Stimulated activated CD4-positive, alpha-beta T cell treated with anti-CD3 and anti-CD28 coated beads, TNF-alpha, amount 100 ng/mL, for 48 hours (primary cell): Measurements from ENCODE around the gene PNRC2.
"Not testable (repeated sequence)": the region's sequence is repeated elsewhere in the genome, so short reads cannot be mapped to it uniquely, and the experiment has no call there.

Experiments
- DNase-seq, 3 donors: peaks; one replicate each; pipeline ENCODE4 v3.0.0-alpha.2; 2020; ENCODE audit warnings: low read depth in 3 of 3

PNRC2 gene

DNA sequence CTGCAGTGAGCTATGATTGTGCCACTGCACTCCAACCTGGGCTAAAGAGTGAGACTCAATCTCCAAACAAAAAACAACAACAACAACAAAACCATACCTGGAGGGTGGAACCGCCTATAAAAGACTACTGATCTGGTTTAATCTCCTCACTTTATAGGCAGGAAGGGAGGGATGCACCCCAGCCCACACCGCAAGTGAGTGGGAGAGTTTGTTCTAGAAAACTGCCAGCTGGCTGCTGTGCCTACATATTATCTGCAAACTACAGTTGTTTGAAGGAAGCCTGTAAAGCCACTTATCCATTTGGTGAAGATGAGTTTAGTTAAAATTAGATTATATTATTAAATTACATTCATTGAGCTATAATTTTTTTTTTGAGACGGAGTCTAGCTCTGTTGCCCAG, 29.6 kb downstream of the PNRC2 start:
- no peak for DNase-seq

DNA sequence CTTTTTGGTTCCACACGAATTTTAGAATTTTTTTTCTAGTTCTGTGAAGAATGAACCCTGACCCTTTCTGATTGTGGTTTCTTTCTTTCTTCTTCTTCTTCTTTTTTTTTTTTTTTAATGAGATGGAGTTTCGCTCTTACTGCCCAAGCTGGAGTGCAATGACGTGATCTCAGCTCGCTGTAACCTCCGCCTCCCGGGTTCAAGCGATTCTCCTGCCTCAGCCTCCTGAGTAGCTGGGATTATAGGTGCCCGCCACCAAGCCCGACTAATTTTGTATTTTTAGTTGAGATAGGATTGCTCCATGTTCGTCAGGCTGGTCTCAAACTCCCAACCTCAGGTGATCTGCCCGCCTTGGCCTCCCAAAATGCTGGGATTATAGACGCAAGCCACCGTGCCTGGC, 32.4 kb downstream of the PNRC2 start:
- DNase-seq: not testable (repeated sequence)

DNA sequence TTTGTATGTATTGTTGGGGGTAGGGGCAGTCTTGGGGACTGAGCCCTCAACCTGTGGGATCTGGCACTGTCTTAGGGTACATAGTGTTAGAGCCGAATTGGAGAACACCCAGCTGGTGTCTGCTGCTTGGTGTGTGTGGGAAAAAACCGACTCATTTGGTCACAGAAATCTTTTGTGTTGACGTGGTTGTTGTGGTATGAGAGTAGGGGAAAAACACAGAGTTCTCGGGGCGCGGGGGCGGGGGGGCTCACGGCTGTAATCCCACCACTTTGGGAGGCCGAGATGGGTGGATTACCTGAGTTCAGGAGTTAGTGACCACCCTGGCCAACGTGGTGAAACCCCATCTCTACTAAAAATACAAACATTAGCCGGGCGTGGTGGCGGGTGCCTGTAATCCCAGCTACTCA, 35.8 kb downstream of the PNRC2 start:
- DNase-seq: no peak

DNA sequence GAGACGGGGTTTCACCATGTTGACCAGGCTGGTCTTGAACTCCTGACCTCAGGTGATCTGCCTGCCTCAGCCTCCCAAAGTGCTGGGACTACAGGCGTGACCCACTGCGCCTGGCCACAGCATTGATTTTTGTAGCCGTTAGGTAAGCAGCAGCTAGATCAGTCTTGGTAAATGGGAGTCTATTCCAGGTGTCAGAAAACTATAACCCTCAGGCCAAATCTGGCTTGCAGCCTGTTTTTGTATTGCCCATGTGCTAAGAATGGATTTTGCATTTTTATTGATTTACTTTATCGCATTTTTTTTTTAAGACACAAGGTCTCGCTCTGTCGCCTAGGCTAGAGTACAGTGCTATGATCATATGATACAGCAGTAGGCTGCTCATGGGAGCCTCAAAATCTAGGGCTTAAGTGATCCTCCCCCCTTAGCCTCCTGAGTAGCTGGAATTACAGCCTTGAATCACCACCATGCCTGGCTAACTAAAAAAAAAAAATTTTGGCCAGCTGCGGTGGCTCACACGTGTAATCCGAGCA, 37.1 kb downstream of the PNRC2 start:
- no peak for DNase-seq

DNA sequence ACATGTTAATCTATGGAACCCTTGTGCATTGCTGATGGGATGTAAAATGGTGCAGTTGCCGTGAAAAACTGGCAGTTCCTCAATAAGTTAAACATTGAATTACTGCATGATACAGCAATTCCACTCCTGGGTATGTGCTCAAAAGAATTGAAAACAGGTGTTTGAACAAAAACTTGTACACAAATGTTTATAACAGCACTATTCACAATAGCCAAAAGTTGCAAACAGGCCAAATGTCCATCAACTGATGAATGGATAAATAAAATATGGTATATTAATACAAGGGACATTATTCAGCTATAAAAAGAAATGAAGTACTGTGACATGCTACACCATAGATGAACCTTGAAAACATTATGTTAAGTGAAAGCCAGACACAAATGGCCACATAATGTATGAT, 38.2 kb downstream of the PNRC2 start:
- DNase-seq: no peak

DNA sequence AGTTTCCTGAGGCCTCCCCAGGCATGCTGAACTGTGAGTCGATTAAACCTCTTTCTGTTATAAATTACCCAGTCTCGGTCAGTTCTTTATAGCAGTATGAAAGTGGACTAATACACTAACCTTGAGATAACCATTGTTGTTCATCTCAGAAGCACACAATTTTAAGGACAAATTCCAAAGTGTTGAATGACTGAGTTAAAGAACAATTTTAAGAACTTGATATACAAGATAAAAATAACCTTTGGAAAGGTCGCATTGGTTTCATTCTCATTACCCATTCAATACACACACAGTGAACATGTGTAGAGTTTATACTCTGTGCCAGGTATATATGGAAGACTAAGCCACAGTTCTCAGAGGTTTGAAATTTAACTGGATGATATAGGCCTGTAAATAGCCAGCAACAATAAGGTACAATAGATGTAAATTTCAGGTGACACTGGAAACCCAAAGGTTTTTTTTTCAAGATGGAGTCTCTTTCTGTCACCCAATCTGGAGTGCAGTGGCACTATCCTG, 39.6 kb downstream of the PNRC2 start:
- DNase-seq: no peak

DNA sequence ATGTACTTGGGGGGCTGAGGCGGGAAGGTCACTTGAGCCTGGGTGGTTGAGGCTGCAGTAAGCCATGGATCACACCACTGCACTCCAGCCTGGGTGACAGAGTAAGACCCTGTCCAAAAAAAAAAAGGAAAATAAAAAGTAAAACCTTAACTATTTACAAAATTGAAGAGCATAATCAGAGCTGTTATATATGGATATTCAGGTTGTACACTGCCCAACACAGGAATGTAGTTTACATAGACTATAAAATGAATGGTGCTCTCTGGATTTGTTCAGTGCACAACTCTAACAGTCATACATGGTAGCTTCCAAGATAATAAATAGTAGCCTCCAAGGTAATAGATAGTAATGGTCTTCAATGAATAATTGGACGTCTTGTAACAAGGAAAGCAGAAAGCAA, 43.1 kb downstream of the PNRC2 start:
- DNase-seq: no peak

DNA sequence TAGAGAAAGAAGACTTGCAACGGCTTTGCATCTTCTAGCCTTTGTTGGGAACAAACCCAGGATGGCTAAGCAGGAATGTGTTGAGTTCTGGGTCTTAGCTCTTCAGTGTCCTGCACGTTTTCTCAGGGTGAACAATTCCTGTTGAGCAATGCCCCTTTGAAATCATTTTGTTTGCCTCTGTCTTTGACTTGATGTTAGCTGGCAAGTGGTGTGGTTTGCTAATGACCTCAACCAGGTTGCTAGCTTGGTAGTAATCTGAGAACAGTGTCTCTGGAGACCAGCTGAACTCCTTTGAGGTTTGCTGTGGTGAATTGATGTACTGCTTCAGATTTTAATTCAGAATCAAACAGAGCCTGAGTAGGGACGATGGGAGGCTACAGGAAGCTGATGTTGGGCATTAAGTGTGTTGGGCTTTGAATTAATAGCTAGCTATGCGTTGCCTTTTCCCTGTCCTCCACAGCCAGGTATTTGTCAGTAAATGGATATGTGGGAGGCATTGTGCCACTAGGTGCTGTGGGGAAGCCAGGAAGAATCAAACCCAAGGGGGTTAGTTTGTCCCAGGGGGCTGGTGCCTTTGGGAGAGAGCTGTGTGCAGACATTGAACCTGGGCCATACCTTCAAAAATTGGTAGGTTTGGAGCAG, 43.8 kb downstream of the PNRC2 start:
- no peak for DNase-seq

DNA sequence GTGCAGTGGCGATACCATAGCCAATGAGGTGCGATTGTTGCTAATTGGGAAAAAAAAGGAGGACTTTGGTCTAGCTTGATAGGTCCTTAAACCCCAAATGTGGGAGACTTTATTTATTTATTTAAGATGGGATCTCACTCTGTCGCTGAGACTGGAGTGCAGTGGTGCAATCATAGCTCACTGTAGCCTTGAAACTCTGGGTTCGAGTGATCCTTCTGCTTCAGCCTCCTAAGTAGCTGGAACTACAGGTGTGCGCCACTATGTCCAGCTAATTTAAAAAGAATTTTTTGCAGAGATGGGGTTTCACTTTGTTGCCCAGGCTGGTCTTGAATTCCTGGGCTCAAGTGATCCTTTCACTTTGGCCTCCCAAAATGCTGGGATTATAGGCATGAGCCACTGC, 44.5 kb downstream of the PNRC2 start:
- DNase-seq: no peak

DNA sequence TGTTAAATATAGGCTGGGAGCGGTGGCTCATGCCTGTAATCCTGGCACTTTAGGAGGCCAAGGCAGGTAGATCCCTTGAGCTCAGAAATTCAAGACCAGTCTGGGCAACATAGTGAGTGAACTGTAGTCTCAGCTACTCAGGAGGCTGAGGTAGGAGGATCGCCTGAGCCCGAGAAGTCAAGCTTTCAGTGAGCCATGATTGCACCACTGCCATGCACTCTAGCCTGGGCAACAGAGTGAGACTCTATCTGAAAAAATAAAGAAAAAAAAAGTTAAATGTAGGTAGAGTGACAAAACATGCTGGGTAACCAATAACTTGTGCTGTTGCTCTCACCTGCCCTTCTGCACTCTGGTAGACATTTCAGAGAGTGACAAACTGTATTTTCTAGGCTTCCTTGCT, 45.5 kb downstream of the PNRC2 start:
- DNase-seq: no peak

DNA sequence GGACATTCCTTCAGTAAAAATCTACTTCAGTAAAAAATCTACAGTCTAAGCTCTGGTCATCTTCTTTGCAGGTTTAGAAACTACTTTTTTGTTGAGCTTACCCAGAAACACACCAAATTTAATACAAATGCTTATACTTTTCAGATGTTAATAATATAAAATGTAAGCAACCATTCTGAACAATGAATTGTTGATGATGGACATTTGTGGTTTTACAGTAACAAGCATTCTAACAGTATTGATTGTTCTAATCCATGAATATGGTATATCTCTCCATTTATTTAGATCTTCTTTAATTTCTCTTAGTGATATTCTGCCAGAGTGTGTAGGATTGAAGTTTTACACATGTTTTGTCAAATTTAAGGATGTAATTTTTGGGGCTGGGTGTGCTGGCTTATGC, 47.5 kb downstream of the PNRC2 start:
- DNase-seq: no peak

DNA sequence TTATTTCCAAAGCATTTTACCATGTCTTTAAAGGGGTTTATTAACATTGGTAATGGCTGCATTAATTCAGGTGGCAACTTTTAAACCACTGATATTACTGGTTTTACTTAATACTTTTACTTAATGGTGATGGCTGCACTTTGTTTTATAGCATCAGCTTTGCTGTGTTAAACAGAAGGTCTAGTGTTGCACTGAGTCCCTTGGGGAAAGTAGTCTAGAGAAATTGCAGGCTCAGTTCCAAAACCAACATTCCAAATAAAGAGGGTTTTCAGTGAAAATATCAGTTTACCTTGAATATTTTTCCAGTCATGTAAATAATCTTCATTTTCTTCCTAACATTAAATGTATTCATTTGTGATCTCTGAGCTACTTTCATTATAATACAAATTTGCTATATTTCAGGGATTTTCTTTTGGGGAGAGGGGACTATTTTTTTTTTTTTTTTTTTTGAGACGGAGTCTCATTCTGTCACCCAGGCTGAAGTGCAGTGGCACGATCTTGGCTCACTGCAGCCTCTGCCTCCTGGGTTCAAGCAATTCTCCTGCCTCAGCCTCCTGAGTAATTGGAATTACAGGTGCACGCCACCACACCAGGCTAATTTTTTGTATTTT, 49.1 kb downstream of the PNRC2 start:
- not testable (repeated sequence) for DNase-seq

DNA sequence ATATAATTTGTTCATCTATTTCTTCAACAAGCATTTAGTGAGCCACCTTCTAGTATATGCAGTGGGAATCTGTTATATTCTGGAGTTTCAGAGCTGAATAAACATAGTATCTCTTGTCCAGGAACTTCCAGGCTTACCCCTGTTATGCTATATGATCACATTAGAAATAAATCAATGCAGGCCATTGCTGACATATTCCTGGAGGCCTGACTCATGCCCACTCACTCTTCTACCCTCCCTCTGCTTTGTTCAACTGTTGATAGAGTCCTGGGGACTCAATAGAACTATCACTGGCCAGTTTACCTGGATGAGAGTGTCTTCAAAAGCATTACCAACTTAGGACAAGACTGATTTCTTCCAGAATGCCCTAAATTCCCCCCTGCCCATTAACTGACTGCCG, 49.8 kb downstream of the PNRC2 start:
- DNase-seq: no peak

DNA sequence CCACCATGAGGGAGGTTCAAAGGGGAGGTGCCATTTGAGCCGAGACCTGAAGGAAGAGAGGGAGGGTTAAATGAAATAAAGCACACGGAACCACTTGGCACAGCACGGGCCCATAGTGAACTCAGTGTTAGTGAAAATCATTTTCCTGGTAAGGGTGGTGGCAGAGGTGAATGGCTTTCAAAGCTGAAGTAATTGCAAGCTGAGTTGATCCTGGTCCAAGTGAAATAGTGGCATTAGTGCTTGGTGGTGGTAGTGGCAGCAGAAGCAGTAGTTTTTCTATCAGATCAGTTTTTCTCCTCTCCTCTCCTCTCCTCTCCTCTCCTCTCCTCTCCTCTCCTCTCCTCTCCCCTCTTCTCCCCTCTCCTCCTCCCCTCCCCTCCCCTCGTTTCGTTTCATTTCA, 51.0 kb downstream of the PNRC2 start:
- no peak for DNase-seq

DNA sequence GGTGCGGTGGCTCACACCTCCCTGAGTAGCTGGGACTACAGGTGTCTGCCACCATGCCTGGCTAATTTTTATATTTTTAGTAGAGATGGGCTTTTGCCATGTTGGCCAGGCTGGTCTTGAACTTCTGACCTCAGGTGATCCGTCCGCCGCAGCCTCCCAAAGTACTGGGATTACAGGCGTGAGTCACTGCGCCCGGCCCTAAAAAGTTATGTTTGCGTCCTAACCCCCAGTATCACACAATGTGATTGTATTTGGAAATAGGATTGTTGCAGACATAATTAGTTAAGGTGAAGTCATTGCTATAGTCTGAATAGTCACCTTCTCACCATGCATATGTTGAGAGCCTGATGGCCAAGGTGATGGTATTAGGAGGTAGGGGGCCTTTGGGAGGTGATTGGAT, 53.2 kb downstream of the PNRC2 start:
- not testable (repeated sequence) for DNase-seq
